RWPE1 (cell line): ENCODE data around the gene STK32B.

Experiments used
- CTCF ChIA-PET: fragments of 350-600 bp; sonication (Branson Sonifier 250); formaldehyde crosslinking; extraction: SDS; loops from one replicate; lab custom pipeline; 2021; lab: Yijun Ruan, JAX
- POLR2A ChIA-PET: fragments of 400-600 bp; formaldehyde crosslinking; extraction: SDS; loops from one replicate; lab custom pipeline; 2020; ENCODE audit warnings: antibody characterized with exemption; ENCODE audit not compliant: low non-redundant PET; lab: Yijun Ruan, JAX
- DNase-seq: peaks from one replicate; pipeline ENCODE4 v3.0.0; 2012; ENCODE audit warnings: low spot score
- H3K27ac ChIP-seq: fragments of 450-650 bp; 2 replicates; pipeline ENCODE4 v1.5.1; 2017
- TF ChIP-seq, protein P1 (sequence below): fragments of 450-650 bp; conservative IDR thresholded peaks from 2 replicates; pipeline ENCODE4 v1.5.1; 2017; ENCODE audit warnings: low read depth, mild to moderate bottlenecking

The STK32B gene

DNA sequence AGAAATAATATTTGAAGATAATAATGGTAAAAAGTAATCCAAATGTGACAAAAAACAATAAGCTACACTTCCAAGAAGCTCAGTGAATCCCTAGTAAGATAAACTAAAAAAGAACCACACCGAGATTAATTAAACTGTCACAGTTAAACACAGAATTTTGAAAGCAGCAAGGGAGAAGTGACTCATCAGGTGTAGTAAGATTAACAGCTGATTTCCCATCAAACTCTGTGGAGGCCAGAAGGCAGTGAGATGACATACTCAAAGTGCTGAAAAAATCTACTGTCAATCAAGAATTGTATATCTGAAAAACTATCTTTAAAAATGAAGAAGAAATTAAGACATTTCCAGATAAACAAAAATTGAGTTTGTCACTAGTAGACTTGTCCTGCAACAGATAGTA, 35.3 kb downstream of the STK32B start:
- TF ChIP-seq, protein P1, sequence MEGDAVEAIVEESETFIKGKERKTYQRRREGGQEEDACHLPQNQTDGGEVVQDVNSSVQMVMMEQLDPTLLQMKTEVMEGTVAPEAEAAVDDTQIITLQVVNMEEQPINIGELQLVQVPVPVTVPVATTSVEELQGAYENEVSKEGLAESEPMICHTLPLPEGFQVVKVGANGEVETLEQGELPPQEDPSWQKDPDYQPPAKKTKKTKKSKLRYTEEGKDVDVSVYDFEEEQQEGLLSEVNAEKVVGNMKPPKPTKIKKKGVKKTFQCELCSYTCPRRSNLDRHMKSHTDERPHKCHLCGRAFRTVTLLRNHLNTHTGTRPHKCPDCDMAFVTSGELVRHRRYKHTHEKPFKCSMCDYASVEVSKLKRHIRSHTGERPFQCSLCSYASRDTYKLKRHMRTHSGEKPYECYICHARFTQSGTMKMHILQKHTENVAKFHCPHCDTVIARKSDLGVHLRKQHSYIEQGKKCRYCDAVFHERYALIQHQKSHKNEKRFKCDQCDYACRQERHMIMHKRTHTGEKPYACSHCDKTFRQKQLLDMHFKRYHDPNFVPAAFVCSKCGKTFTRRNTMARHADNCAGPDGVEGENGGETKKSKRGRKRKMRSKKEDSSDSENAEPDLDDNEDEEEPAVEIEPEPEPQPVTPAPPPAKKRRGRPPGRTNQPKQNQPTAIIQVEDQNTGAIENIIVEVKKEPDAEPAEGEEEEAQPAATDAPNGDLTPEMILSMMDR = no peak
- no peak for DNase-seq
- POLR2A ChIA-PET = no interaction called here
- no peak overlapping the region for H3K27ac ChIP-seq
- CTCF ChIA-PET = no interaction called here

DNA sequence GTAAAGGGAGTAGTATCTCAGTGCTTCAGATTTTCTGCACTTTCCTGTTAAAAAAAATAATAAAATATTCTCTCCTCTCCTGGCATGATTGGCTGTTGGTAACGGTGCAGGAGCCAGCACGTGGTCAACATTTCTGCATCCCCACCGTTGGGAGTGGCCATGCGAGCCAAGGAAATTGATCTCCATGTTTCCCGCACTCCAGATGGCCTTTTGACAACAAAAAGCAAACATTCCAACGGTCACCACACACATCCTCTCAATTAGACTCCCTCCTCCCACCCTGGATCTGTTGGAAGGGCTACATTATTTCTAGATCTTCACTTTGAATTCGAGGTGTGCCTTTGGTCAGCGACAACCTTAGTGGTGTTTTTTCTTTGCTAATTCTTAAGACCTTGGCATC, 45.0 kb downstream of the STK32B start:
- TF ChIP-seq, protein P1 = no peak
- CTCF ChIA-PET = no interaction called here
- DNase-seq = no peak
- POLR2A ChIA-PET = no interaction called here
- H3K27ac ChIP-seq = no peak overlapping the region

DNA sequence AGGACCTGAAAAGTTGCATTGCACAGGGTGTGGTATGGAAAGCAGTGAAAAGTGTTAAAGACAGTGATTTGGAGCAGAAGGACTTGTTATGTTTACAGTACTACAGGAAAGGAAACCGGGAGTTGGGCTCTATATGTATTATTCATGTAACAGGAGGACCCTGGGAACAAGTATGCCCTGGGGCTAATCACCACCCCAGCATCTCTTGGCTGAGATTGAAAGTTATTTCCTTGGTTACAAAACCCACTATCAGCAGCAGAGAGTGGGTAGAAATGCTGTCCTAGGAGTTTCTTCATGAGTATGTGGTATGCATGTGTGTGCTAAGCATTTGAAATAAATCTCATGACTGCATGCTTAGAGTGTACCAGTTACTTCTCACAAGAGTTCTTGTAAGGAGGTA, 46.9 kb downstream of the STK32B start:
- ChIA-PET CTCF (no interaction called here), POLR2A (no interaction called here)
- H3K27ac ChIP-seq = no peak overlapping the region
- TF ChIP-seq, protein P1 = no peak
- DNase-seq = no peak

DNA sequence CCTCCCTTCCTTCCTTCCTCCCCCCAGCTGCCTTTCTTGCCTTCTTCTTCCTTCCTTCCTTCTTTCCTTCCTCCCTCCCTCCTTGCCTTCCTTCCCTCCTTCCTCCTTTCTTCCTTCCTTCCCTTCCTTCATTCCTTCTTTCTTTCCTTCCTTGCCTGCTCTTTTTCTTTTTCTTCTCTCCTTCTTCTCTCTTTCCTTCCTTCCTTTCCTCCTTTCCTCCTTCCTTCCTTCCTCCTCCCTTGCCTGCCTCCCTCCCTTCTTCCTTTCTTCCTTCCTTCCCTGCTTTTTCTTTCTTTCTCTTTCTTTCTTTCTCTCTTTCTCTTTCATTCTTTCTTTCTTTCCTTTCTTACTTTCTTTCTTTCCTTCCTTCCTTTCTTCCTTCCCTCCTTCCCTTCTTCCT, 49.1 kb downstream of the STK32B start:
- CTCF ChIA-PET = no interaction called here

DNA sequence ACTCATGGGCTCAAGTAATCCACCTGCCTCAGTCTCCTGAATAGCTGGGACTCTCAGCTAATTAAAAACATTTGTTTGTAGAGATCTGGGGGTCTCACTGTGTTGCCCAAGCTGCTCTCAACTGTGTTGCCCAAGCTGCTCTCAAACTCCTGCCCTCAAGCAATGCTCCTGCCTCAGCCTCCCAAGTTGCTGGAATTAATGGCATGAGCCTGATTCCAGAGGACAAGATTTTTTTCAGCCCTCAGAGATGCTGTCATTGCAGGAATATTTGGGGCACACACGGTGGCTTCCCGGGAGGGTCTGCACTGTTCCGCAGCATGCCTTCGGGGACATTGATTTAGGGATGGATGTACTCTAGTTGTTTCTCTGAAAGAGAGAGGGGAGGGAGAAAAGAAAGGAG, 49.7 kb downstream of the STK32B start:
- ChIA-PET CTCF (no interaction called here), POLR2A (no interaction called here)
- TF ChIP-seq, protein P1 = no peak
- no peak for DNase-seq
- H3K27ac ChIP-seq = no peak overlapping the region

More for the DNA sequence above, 49.1 kb downstream of the STK32B start:
- DNase-seq = no peak
- TF ChIP-seq, protein P1 = no peak
- no peak overlapping the region for H3K27ac ChIP-seq
- POLR2A ChIA-PET = no interaction called here

DNA sequence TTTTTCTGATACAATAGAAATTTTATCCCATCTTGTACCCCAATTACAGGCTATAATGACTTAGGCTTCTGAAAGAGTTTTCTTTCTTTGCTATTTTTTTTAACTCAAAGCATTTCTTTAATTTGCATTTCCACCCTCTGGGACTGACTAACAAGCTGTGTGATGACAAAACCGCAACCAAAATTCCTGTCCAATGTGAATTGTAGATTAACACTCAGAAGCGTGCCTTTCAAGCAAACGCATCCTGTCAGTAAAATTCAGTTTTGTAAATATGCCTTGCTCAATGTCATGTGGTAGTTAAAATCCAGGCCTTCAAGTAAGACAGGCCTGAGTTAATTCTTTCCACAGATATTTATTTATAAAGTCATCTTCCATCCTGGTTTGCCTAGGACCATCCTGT, 50.3 kb downstream of the STK32B start:
- no peak overlapping the region for H3K27ac ChIP-seq
- TF ChIP-seq, protein P1 = no peak
- ChIA-PET POLR2A (no interaction called here), CTCF (no interaction called here)
- DNase-seq = no peak

DNA sequence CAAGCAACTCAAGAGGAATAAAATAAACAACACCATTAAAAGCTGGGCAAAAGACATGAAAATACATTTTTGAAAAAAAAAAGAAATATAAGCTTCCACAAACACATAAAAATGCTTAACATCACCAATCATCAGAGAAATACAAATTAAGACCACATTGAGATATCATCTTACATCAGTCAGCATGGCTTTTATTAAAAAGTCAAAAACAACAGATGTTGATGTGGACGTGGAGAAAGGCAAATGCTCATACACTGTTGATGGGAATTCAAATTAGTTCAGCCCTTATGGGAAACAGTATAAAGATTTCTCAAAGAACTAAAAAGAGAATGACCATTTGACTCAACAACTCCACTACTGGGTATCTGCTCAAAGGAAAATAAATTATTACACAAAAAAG, 59.6 kb downstream of the STK32B start:
- POLR2A ChIA-PET = no interaction called here
- CTCF ChIA-PET = no interaction called here
- no peak overlapping the region for H3K27ac ChIP-seq
- no peak for DNase-seq
- TF ChIP-seq, protein P1 = no peak
